ENCODE data around the gene LRRK1. TPM values are rescaled to one million over a fixed set of nuclear protein-coding genes. Genes with fewer than 3 reads are reported as not detected.

Gene LRRK1
- total and polyA plus RNA-seq, 12 donors = 1.5 to 8.1 (median 2.0) TPM

DNA sequence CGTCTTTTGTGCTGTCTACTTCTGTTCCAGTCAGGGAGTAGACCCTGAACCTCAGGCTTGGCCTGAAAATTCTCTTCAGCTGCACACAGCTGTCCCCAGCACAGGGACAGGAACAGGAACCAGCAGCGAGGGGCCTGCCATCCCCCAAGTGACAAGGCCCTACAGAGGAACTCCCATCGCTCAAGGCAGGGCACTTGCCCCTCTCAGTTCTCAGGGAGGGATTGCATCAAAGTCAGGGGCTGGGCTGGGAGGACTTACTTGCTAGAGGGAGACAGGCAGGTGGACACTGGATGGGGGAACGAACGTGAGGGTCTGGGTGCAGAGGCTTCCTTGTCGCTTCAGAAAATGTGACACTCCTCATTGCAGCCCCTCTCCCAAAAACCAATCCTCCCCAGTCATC is 169.1 kb downstream of the LRRK1 start:
- no peak for ATAC-seq
- H3K36me3 ChIP-seq = no peaks in the 10 kb centered on the region
- WGBS, 2 donors = 78 to 80% methylated on average over 6 of the region's 6 CpGs
- H3K4me1 ChIP-seq = peaks cover 20 to 45% (median 30%) of the 10 kb centered on the region in 9 donors
- intact Hi-C loops (cut with DNase I) = loop anchor here (1.0 to 10.0 kb wide), 7 partner anchors 71 to 171 kb away; no protein-coding TSS in a partner anchor
- H3K27me3 ChIP-seq = no peaks in the 10 kb centered on the region
- TF ChIP-seq, protein P1, sequence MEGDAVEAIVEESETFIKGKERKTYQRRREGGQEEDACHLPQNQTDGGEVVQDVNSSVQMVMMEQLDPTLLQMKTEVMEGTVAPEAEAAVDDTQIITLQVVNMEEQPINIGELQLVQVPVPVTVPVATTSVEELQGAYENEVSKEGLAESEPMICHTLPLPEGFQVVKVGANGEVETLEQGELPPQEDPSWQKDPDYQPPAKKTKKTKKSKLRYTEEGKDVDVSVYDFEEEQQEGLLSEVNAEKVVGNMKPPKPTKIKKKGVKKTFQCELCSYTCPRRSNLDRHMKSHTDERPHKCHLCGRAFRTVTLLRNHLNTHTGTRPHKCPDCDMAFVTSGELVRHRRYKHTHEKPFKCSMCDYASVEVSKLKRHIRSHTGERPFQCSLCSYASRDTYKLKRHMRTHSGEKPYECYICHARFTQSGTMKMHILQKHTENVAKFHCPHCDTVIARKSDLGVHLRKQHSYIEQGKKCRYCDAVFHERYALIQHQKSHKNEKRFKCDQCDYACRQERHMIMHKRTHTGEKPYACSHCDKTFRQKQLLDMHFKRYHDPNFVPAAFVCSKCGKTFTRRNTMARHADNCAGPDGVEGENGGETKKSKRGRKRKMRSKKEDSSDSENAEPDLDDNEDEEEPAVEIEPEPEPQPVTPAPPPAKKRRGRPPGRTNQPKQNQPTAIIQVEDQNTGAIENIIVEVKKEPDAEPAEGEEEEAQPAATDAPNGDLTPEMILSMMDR (IDR thresholded peaks at IDR 0.05) = no peak
- H3K27ac ChIP-seq = peak overlapping the region in 1 of 10 donors; percentile 81
- no peak for DNase-seq
- no peak overlapping the region for H3K4me3 ChIP-seq
- peaks cover 0 to 4% (median 0%) of the 10 kb centered on the region in 11 donors for H3K9me3 ChIP-seq

DNA sequence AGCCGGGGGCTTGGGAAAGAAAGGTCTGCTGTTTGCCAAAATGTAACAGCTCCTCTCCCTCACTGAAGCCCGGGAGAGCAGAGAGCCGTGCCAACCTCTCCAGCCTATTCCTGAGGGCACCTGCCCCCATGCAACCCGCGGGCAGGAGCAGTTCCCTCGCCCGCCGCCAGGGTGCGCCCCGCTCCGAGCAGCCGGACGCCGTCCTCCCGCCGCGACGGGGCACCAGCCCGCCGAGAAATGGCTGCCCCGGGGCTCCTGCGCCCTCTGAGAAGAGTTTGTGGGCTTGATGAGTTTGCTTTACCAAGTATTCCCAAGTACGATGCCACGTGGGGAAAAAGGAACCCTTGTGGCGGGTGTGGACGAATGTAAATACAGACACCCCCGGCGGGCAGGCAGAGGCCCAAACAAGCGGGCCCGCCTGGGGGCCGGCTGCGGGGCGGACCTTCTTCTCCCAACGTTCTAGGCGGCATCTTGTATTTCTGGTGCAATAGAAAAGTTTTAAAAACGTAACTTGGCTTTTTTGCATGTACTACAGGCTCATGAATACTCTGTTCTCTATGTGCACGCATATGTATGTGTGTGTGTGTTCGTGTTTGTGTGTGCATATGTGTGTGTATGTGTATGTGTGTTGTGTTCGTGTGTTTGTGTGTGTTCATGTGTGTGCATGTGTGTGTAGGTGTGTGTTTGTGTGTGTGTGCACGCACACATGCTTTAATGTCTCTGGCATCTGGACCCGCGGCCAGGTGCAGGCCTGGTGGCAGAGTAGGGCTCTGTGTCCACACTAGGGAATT is 169.8 kb downstream of the LRRK1 start:
- DNase-seq (peak; percentile 68 to 84), ATAC-seq (peak; percentile 65 to 79 (median 72))
- intact Hi-C loops (cut with DNase I) = loop anchor here (1.0 to 10.0 kb wide), 7 partner anchors 72 to 170 kb away; no protein-coding TSS in a partner anchor
- H3K4me3 ChIP-seq = peak overlapping the region in 5 of 10 donors; percentile 7 to 34 (median 25)
- H3K36me3 ChIP-seq = no peaks in the 10 kb centered on the region
- peak overlapping the region in 4 of 10 donors; percentile 41 to 81 (median 78) for H3K27ac ChIP-seq
- peaks cover 20 to 45% (median 30%) of the 10 kb centered on the region in 9 donors for H3K4me1 ChIP-seq
- TF ChIP-seq, protein P1 (IDR thresholded peaks at IDR 0.05) = peak; percentile 97 to 100 (median 99)
- no peaks in the 10 kb centered on the region for H3K27me3 ChIP-seq
- WGBS, 2 donors = 33 to 35% methylated on average over 41 to 42 of the region's 42 CpGs
- peaks cover 0 to 4% (median 0%) of the 10 kb centered on the region in 11 donors for H3K9me3 ChIP-seq

DNA sequence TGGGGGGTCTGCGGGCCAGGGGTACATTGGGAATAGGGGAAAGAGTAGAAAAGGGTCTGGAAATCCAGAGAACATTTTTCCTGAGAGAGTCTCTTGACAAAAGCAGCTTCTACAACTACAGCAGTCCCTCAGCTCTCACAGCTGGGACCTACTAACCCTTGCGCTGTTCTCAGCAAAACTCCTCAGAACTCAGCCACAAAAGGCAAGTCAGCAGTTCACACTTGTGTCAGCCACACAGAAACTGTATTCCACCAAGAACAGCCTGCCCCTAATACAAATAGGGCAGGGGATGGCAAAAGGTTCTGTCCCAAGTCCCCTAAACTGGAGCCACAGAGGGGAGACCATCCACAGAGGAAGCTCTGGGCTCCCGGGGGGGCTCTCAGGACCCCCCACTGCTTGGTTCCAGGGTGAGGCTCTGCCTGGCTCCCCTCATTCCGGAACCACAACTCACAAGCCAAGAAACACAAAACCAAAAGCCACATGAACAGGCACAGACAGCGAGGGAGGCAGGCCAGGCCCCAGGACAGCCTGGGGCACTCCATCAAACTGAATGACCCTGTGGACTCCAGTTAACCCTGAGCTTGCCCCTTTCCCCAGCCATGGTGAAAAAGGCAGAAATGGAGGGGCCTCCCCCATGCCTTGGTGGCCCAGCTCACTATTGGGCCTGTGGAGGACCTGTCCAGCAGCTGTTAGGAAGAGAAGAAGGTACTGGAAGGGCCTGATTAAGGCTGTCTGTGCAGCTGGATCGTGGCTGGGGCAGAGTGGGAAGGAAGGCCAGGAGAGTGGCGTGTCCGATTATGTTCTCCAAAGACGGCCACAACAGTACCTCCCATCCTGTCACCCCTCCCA is 170.6 kb downstream of the LRRK1 start:
- WGBS, 2 donors = 84 to 86% methylated on average over 9 of the region's 9 CpGs
- peaks cover 20 to 45% (median 30%) of the 10 kb centered on the region in 9 donors for H3K4me1 ChIP-seq
- peak overlapping the region in 7 of 10 donors; percentile 26 to 81 (median 60) for H3K27ac ChIP-seq
- DNase-seq = no peak
- H3K4me3 ChIP-seq = no peak overlapping the region
- H3K36me3 ChIP-seq = no peaks in the 10 kb centered on the region
- ATAC-seq = peak in 2 of 8 donors; percentile 35 to 37
- H3K9me3 ChIP-seq = peaks cover 0 to 4% (median 0%) of the 10 kb centered on the region in 11 donors
- intact Hi-C loops (cut with DNase I) = loop anchor here (1.0 to 10.0 kb wide), 9 partner anchors 73 to 169 kb away; partner anchors contain the start of gene CHSY1 (in 1 of the 10)
- TF ChIP-seq, protein P1 (IDR thresholded peaks at IDR 0.05) = no peak
- H3K27me3 ChIP-seq = no peaks in the 10 kb centered on the region

DNA sequence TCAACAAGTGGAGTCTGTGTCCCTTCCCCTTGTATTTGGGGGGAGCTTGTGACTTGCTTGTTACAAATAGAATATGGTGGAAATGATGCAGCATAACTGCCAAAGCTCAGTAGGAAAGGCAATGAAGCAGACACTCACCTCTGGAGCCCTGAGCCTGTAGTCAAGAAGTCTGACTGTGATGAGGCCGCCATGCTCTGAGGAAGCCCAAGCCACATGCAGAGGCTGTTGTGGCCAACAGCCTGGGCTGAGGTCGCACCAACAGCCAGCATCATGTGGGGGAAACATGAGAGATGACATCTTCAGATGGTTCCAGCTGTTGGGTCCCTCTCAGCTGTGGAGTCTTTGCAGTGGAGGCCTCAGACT is 171.3 kb downstream of the LRRK1 start:
- H3K27me3 ChIP-seq = no peaks in the 10 kb centered on the region
- WGBS, 2 donors = 97 to 99% methylated on average over 2 of the region's 2 CpGs
- DNase-seq (no peak), ATAC-seq (no peak)
- peaks cover 0 to 4% (median 0%) of the 10 kb centered on the region in 11 donors for H3K9me3 ChIP-seq
- no peak overlapping the region for H3K4me3 ChIP-seq
- H3K4me1 ChIP-seq = peaks cover 20 to 45% (median 30%) of the 10 kb centered on the region in 9 donors
- H3K27ac ChIP-seq = peak overlapping the region in 8 of 10 donors; percentile 41 to 81 (median 76)
- H3K36me3 ChIP-seq = no peaks in the 10 kb centered on the region
- TF ChIP-seq, protein P1 (IDR thresholded peaks at IDR 0.05) = no peak
- intact Hi-C loops (cut with DNase I) = loop anchor here in 3 of 10 donors (1.0 to 5.0 kb wide), 4 partner anchors 78 to 167 kb away; partner anchors contain the start of gene CHSY1 (in 1 of the 3)

All from heart right ventricle (tissue), 16 donors.